ENCODE data around the gene SLC16A13.
"Not testable (repeated sequence)": the region's sequence is repeated elsewhere in the genome, so short reads cannot be mapped to it uniquely, and the experiment has no call there.

SLC16A13 gene

GRCh38 chr17:7035591-7036368, at the start of gene SLC16A13:
Gene SLC16A13, plus strand, starts transcription at chr17:7036015. Its CDS starts 368 bp downstream, at chr17:7036383.
- H3K27ac ChIP-seq = peak within 1 kb of the TSS; percentile 71
- TF ChIP-seq, protein P1, sequence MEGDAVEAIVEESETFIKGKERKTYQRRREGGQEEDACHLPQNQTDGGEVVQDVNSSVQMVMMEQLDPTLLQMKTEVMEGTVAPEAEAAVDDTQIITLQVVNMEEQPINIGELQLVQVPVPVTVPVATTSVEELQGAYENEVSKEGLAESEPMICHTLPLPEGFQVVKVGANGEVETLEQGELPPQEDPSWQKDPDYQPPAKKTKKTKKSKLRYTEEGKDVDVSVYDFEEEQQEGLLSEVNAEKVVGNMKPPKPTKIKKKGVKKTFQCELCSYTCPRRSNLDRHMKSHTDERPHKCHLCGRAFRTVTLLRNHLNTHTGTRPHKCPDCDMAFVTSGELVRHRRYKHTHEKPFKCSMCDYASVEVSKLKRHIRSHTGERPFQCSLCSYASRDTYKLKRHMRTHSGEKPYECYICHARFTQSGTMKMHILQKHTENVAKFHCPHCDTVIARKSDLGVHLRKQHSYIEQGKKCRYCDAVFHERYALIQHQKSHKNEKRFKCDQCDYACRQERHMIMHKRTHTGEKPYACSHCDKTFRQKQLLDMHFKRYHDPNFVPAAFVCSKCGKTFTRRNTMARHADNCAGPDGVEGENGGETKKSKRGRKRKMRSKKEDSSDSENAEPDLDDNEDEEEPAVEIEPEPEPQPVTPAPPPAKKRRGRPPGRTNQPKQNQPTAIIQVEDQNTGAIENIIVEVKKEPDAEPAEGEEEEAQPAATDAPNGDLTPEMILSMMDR (conservative IDR thresholded peaks at IDR 0.05) = no peak

- no peak overlapping the region for H3K27ac ChIP-seq
- TF ChIP-seq, protein P1 (conservative IDR thresholded peaks at IDR 0.05) = no peak
Measured at GRCh38 chr17:6986676-6987075, 49.1 kb upstream of the SLC16A13 start.

DNA sequence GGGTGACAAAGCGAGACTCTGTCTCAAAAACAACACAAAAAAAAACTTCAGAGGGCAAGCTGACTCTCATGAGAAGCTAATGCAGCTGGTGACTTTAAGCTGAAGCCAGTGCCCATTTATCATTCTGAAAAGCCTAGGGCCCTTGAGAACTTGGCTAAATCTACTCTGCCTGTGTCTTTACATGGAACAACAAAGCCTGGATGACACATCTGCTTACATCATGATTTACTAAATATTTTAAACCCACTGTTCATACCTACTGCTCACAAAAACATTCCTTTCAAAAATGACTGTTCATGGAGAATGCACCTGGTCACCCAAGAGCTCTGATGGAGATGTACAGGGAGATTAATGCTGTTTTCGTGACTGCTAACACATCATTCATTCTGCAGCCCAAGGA, 46.0 kb upstream of the SLC16A13 start:
- TF ChIP-seq, protein P1 (conservative IDR thresholded peaks at IDR 0.05) = no peak
- no peak overlapping the region for H3K27ac ChIP-seq

DNA sequence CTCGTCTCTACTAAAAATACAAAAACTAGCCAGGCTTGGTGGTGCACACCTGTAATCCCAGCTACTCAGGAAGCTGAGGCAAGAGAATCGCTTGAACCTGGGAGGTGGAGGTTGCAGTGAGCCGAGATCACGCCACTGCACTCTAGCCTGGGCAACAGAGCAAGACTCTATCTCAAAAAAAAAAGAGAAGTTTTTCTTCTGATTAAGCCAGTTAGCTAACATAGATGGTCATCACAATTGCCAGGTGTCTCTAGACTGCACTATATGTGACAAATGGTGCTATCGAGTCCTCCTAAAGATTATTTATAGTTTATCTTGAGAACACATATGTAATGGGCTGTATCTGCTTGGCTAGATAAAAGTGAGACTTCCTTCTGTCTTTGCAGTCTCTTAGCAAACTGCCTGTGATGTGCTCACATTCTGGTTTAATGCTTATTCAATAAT, 42.2 kb upstream of the SLC16A13 start:
- H3K27ac ChIP-seq = not testable (repeated sequence)

DNA sequence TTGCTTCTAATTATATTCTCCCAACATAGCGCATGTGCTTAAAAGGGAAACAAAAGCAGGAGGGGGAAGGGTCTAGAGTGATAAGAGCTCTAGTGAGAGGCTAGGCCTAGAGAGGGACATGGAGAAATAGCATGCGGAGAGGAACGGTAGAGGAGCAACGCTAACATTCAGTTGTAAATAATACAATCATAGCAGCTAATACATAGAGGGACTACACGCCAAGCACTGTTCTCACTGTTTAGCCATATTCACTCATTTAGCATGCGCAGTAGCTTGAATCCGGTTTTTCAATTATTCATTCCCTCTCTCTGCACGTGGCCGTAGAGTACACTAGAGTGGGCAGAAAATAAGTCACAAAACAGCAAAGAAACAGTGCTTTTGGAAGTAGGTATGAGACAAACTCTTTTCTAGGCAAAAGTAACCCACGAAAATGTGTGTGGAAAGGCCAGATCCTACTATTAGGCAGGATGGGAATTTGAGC, 41.7 kb upstream of the SLC16A13 start:
- TF ChIP-seq, protein P1 (conservative IDR thresholded peaks at IDR 0.05) = no peak
- H3K27ac ChIP-seq = no peak overlapping the region

- H3K27ac ChIP-seq = no peak overlapping the region
- TF ChIP-seq, protein P1 (conservative IDR thresholded peaks at IDR 0.05) = no peak
Measured at GRCh38 chr17:6994666-6995256, 41.1 kb upstream of the SLC16A13 start.

GRCh38 chr17:6995500-6996255, 40.1 kb upstream of the SLC16A13 start, which contains the start of gene ALOX12:
Gene ALOX12, plus strand, starts transcription at chr17:6996049. Its CDS starts 69 bp downstream, at chr17:6996118.
- TF ChIP-seq, protein P1 (conservative IDR thresholded peaks at IDR 0.05) = no peak
- no peak within 1 kb of the TSS for H3K27ac ChIP-seq

All from VCaP (cell line).